HG02763 (cell line): ENCODE measurements around the gene TSSK6.

ENCODE experiments used
- ATAC-seq: cut with Tn5 transposase; IDR thresholded peaks from one replicate; pipeline ENCODE4 v1.9.1; 2021; ENCODE audit warnings: mild to moderate bottlenecking, moderate library complexity; ENCODE audit not compliant: unreplicated experiment

The TSSK6 gene

GRCh38 chr19:19507354-19507753, 8.0 kb downstream of the TSSK6 start:
- ATAC-seq: no peak

- no peak for ATAC-seq
Measured at GRCh38 chr19:19506592-19506991, 8.8 kb downstream of the TSSK6 start.

- ATAC-seq: no peak
Measured at GRCh38 chr19:19505669-19506326, 9.6 kb downstream of the TSSK6 start.

GRCh38 chr19:19504754-19505668, 10.3 kb downstream of the TSSK6 start:
- no peak for ATAC-seq

GRCh38 chr19:19502808-19503602, 12.3 kb downstream of the TSSK6 start:
- ATAC-seq: no peak

- ATAC-seq: no peak
Measured at GRCh38 chr19:19502281-19502680, 13.1 kb downstream of the TSSK6 start.

GRCh38 chr19:19501798-19502197, 13.6 kb downstream of the TSSK6 start:
- ATAC-seq: no peak

- ATAC-seq: no peak
Measured at GRCh38 chr19:19500975-19501644, 14.2 kb downstream of the TSSK6 start.

- ATAC-seq: no peak
Measured at GRCh38 chr19:19499272-19499995, 15.9 kb downstream of the TSSK6 start.

GRCh38 chr19:19498255-19498991, 16.9 kb downstream of the TSSK6 start:
- ATAC-seq: no peak

- ATAC-seq: no peak
Measured at GRCh38 chr19:19495614-19496603, 19.4 kb downstream of the TSSK6 start.

GRCh38 chr19:19493841-19494546, 21.4 kb downstream of the TSSK6 start:
- ATAC-seq: no peak

GRCh38 chr19:19492026-19492610, 23.2 kb downstream of the TSSK6 start:
- no peak for ATAC-seq

- ATAC-seq: no peak
Measured at GRCh38 chr19:19491321-19492025, 23.9 kb downstream of the TSSK6 start.

- ATAC-seq: no peak
Measured at GRCh38 chr19:19490214-19490968, 25.0 kb downstream of the TSSK6 start.

- ATAC-seq: no peak
Measured at GRCh38 chr19:19489804-19490204, 25.5 kb downstream of the TSSK6 start.
